Activated effector memory CD4-positive, alpha-beta T cell treated with Interleukin-2 at 50 U/mL for 16 hours (primary cell): ENCODE data around the gene DYNC2LI1.

ENCODE experiments used
- DNase-seq: peaks from one replicate; pipeline ENCODE4 v3.0.0-alpha.2; 2020

The DYNC2LI1 gene

GRCh38 chr2:43851011-43851980 is 77.5 kb downstream of the DYNC2LI1 start:
- DNase-seq: no peak

DNA sequence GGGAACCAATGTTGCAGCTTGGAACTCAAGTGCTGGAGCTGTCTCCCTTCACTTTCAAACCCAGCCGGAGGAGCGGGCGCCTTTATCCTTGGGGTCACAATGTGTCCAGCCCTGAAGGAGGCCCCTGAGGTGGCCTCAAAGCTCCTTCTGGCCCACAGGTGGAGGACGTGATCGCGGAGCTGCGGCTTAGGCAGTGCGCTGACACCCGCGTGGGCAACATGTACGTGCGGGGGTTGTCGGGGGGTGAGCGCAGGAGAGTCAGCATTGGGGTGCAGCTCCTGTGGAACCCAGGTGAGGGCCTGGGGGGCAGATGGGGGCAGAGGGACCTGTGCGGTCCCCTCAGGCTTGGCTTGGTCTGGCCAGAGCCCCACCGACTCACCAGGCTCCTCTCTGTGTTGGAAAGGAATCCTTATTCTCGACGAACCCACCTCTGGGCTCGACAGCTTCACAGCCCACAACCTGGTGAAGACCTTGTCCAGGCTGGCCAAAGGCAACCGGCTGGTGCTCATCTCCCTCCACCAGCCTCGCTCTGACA is 78.4 kb downstream of the DYNC2LI1 start:
- DNase-seq: no peak

GRCh38 chr2:43853141-43854081 is 79.6 kb downstream of the DYNC2LI1 start:
- DNase-seq: no peak

- DNase-seq: no peak
Observed at GRCh38 chr2:43854671-43855070, 80.8 kb downstream of the DYNC2LI1 start.

DNA sequence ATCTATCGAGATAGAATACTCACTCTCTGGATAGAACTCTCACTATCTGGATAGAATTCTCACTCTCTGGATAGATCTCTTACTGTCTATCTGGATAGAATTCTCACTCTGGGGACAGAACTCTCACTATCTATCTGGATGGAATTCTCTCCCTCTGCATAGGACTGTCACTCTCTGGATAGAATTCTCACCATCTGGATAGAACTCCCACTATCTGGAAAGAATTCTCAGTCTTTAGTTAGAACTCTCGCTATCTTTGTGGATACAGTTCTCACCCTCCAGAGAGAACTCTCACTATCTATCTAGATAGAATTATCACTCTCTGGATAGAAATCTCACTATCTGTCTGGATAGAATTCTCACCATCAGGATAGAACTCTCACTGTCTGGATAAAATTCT is 81.5 kb downstream of the DYNC2LI1 start:
- DNase-seq: no peak
